ENCODE data around the gene RNU6-9. TPM values are rescaled to one million over a fixed set of nuclear protein-coding genes. Genes with fewer than 3 reads are reported as not detected.

The RNU6-9 gene
- total and polyA plus RNA-seq, 2 donors (not counting 1 experiment from before 2014, with no cell fraction given): not detected

DNA sequence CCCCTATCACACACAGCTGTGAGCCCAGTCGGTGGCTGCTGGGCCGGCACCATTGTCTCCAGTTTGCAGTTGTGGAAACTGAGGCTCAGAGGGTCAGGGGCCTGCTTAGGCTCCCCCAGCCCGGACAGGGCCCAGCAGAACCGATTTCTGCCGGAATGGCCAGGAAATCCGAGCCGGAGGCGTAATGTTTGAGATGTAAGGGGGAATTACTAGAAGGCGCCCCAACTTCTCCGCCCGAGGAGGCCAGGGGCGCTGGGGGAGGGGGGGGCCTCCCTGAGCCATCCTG, 24.8 kb downstream of the RNU6-9 start:
- peaks cover 32% of the 10 kb centered on the region for H3K4me1 Mint-ChIP-seq
- ChIA-PET CTCF (interaction anchor here (1.0 to 7.9 kb wide), 3 partner anchors 43 to 61 kb away, joined by 3 to 72 read pairs (median 67); partner anchors contain the start of gene CFD), POLR2A (interaction anchor here (0.7 to 3.6 kb wide), 3 partner anchors 9 to 54 kb away, joined by 4 to 22 read pairs (median 5); partner anchors contain the start of genes MED16 and RNU6-9)
- DNase-seq (no peak), ATAC-seq (ENCODE audit: low read depth) (no peak)
- Histone ChIP-seq H3K9me3 (ENCODE audit: control extremely low read depth in 1 of 3, control insufficient read depth in 2 of 3, insufficient read depth in 1 of 3, low read length in 2 of 3) (peaks cover 0 to 4% (median 0%) of the 10 kb centered on the region in 3 donors), H4K20me1 (ENCODE audit: control insufficient read depth, insufficient read depth, low read length, poor library complexity, severe bottlenecking) (peaks cover 4% of the 10 kb centered on the region), H2AFZ (ENCODE audit: insufficient read depth, low read depth, low read length, poor library complexity, severe bottlenecking) (no peak overlapping the region), H3K4me1 (ENCODE audit: control insufficient read depth in 2 of 2, insufficient read depth in 2 of 2, low read length in 2 of 2) (peaks cover 42 to 52% of the 10 kb centered on the region in 2 donors), H3K4me2 (replicated peaks; ENCODE audit: low read depth, low read length, poor library complexity, severe bottlenecking) (peak overlapping the region; percentile 93), H3K27me3 (replicated peaks in 1 of 4; ENCODE audit: control extremely low read depth in 1 of 4, control insufficient read depth in 3 of 4, insufficient read depth in 4 of 4, low read length in 3 of 4) (peaks cover 0 to 35% (median 4%) of the 10 kb centered on the region in 4 experiments), H3K79me2 (ENCODE audit: control insufficient read depth, insufficient read depth, low read length) (peaks cover 15% of the 10 kb centered on the region), H3K27ac (ENCODE audit: low read length in 2 of 2) (no peak overlapping the region), H3K9ac (ENCODE audit: low read length) (peak overlapping the region; percentile 63), H3K4me3 (ENCODE audit: control extremely low read depth in 1 of 5, extremely low read depth in 1 of 5, insufficient read depth in 1 of 5, low read depth in 2 of 5, low read length in 4 of 5) (peak overlapping the region in 3 of 5 experiments; percentile 45 to 60 (median 52)), H3K36me3 (replicated peaks in 1 of 2; ENCODE audit: control extremely low read depth in 1 of 2, control insufficient read depth in 1 of 2, extremely low read depth in 1 of 2, insufficient read depth in 2 of 2, low read length in 1 of 2) (no peaks in the 10 kb centered on the region)
- peak overlapping the region; percentile 46 for H3K27ac Mint-ChIP-seq
- 2% methylated on average over 12 of the region's 12 CpGs for WGBS (ENCODE audit: insufficient coverage)
- peak overlapping the region; percentile 71 for H3K4me3 Mint-ChIP-seq
- H3K9me3 Mint-ChIP-seq (ENCODE audit: insufficient read depth): no peaks in the 10 kb centered on the region
- H3K27me3 Mint-ChIP-seq: peaks cover 3% of the 10 kb centered on the region
- intact Hi-C loops (cut with micrococcal nuclease): no loop called here
- peak; percentile 31 for TF ChIP-seq EZH2 (IDR thresholded peaks at IDR 0.05; ENCODE audit: borderline replicate concordance, insufficient read depth, low read depth, low read length, poor library complexity, severe bottlenecking)
- no peak for TF ChIP-seq CTCF (IDR thresholded peaks at IDR 0.05)

GRCh38 chr19:918481-919198, 25.4 kb downstream of the RNU6-9 start:
- peaks cover 10% of the 10 kb centered on the region for H3K79me2 ChIP-seq (ENCODE audit: control insufficient read depth, insufficient read depth, low read length)
- Mint-ChIP-seq H3K9me3 (ENCODE audit: insufficient read depth) (no peaks in the 10 kb centered on the region), H3K27ac (no peak overlapping the region), H3K4me1 (peaks cover 31% of the 10 kb centered on the region), H3K4me3 (peak overlapping the region; percentile 77), H3K27me3 (peaks cover 3% of the 10 kb centered on the region)
- H4K20me1 ChIP-seq (ENCODE audit: control insufficient read depth, insufficient read depth, low read length, poor library complexity, severe bottlenecking): peaks cover 4% of the 10 kb centered on the region
- CTCF ChIA-PET: interaction anchor here (0.5 to 7.9 kb wide), 8 partner anchors 9 to 113 kb away, joined by 3 to 143 read pairs (median 4); partner anchors contain the start of genes CFD, MED16, RNU6-9 and WDR18
- peak overlapping the region; percentile 63 for H3K9ac ChIP-seq (ENCODE audit: low read length)
- H3K9me3 ChIP-seq (ENCODE audit: control extremely low read depth in 1 of 3, control insufficient read depth in 2 of 3, insufficient read depth in 1 of 3, low read length in 2 of 3): peaks cover 0 to 4% (median 0%) of the 10 kb centered on the region in 3 donors
- DNase-seq (peak; percentile 64), ATAC-seq (ENCODE audit: low read depth) (no peak)
- peak overlapping the region in 1 of 2 donors; percentile 27 for H3K27ac ChIP-seq (ENCODE audit: low read length in 2 of 2)
- H3K4me1 ChIP-seq (ENCODE audit: control insufficient read depth in 2 of 2, insufficient read depth in 2 of 2, low read length in 2 of 2): peaks cover 40 to 49% of the 10 kb centered on the region in 2 donors
- H2AFZ ChIP-seq (ENCODE audit: insufficient read depth, low read depth, low read length, poor library complexity, severe bottlenecking): no peak overlapping the region
- POLR2A ChIA-PET: interaction anchor here (0.6 to 3.6 kb wide), 9 partner anchors 10 to 413 kb away, joined by 3 to 22 read pairs (median 5); partner anchors contain the start of genes MED16, RNU6-9 and WDR18
- H3K36me3 ChIP-seq (replicated peaks in 1 of 2; ENCODE audit: control extremely low read depth in 1 of 2, control insufficient read depth in 1 of 2, extremely low read depth in 1 of 2, insufficient read depth in 2 of 2, low read length in 1 of 2): no peaks in the 10 kb centered on the region
- peaks cover 0 to 35% (median 4%) of the 10 kb centered on the region in 4 experiments for H3K27me3 ChIP-seq (replicated peaks in 1 of 4; ENCODE audit: control extremely low read depth in 1 of 4, control insufficient read depth in 3 of 4, insufficient read depth in 4 of 4, low read length in 3 of 4)
- 4% methylated on average over 41 of the region's 58 CpGs for WGBS (ENCODE audit: insufficient coverage)
- no peak for TF ChIP-seq EZH2 (IDR thresholded peaks at IDR 0.05; ENCODE audit: borderline replicate concordance, insufficient read depth, low read depth, low read length, poor library complexity, severe bottlenecking)
- TF ChIP-seq CTCF (IDR thresholded peaks at IDR 0.05): no peak
- H3K4me2 ChIP-seq (replicated peaks; ENCODE audit: low read depth, low read length, poor library complexity, severe bottlenecking): peak overlapping the region; percentile 93
- H3K4me3 ChIP-seq (ENCODE audit: control extremely low read depth in 1 of 5, extremely low read depth in 1 of 5, insufficient read depth in 1 of 5, low read depth in 2 of 5, low read length in 4 of 5): peak overlapping the region in 3 of 5 experiments; percentile 48 to 70 (median 60)
- intact Hi-C loops (cut with micrococcal nuclease): no loop called here

Measured in B cell (primary cell).